GM10248 (cell line): ENCODE data around the gene KSR1.

Experiments
- CTCF ChIA-PET: fragments of 300-600 bp; sonication (Branson Sonifier 250); formaldehyde crosslinking; extraction: SDS; loops from one replicate; lab custom pipeline; 2021; ENCODE audit warnings: antibody characterized with exemption; lab: Yijun Ruan, JAX
- POLR2A ChIA-PET: fragments of 350-650 bp; sonication (Branson Sonifier 250); formaldehyde crosslinking; extraction: SDS; loops from one replicate; lab custom pipeline; 2020; ENCODE audit warnings: antibody characterized with exemption; lab: Yijun Ruan, JAX
- DNase-seq: peaks from one replicate; pipeline ENCODE4 v3.0.0; 2012; ENCODE audit errors: extremely low spot score
- CTCF ChIP-seq: IDR thresholded peaks from 2 replicates; pipeline ENCODE4 v1.5.1; 2012; ENCODE audit warnings: mild to moderate bottlenecking, low read depth; ENCODE audit errors: extremely low read depth, missing control alignments, control extremely low read depth

Gene KSR1

GRCh38 chr17:27621536-27621935, 165.3 kb downstream of the KSR1 start:
- DNase-seq: no peak
- POLR2A ChIA-PET: no interaction called here
- CTCF ChIA-PET: interaction anchor here (0.8 to 6.3 kb wide), 8 partner anchors 11 to 33 kb away, joined by 3 to 33 read pairs (median 6); no protein-coding TSS in a partner anchor
- TF ChIP-seq CTCF: no peak

GRCh38 chr17:27621942-27622559, 165.8 kb downstream of the KSR1 start:
- ChIA-PET POLR2A (no interaction called here), CTCF (interaction anchor here (1.1 to 6.3 kb wide), 6 partner anchors 11 to 32 kb away, joined by 3 to 33 read pairs (median 6); no protein-coding TSS in a partner anchor)
- TF ChIP-seq CTCF: no peak
- no peak for DNase-seq

GRCh38 chr17:27622986-27623385, 166.7 kb downstream of the KSR1 start:
- POLR2A ChIA-PET: no interaction called here

GRCh38 chr17:27623614-27624013, 167.4 kb downstream of the KSR1 start:
- CTCF ChIA-PET: interaction anchor here (0.8 to 6.3 kb wide), 10 partner anchors 9 to 388 kb away, joined by 3 to 33 read pairs (median 8); no protein-coding TSS in a partner anchor
- POLR2A ChIA-PET: no interaction called here
- no peak for TF ChIP-seq CTCF
- DNase-seq: no peak

More at GRCh38 chr17:27622986-27623385, 166.7 kb downstream of the KSR1 start:
- TF ChIP-seq CTCF: no peak
- DNase-seq: no peak
- CTCF ChIA-PET: interaction anchor here (0.8 to 6.3 kb wide), 7 partner anchors 8 to 32 kb away, joined by 3 to 33 read pairs (median 7); no protein-coding TSS in a partner anchor

GRCh38 chr17:27624539-27624938, 168.3 kb downstream of the KSR1 start:
- ChIA-PET CTCF (interaction anchor here (1.3 to 6.3 kb wide), 7 partner anchors 10 to 388 kb away, joined by 3 to 33 read pairs (median 8); no protein-coding TSS in a partner anchor), POLR2A (no interaction called here)
- DNase-seq: no peak
- no peak for TF ChIP-seq CTCF

GRCh38 chr17:27625856-27626255, 169.6 kb downstream of the KSR1 start:
- ChIA-PET CTCF (interaction anchor here (2.7 to 6.3 kb wide), 2 partner anchors 22 to 26 kb away, joined by 11 to 33 read pairs; no protein-coding TSS in a partner anchor), POLR2A (no interaction called here)
- DNase-seq: no peak
- TF ChIP-seq CTCF: no peak
